ENCODE results near the gene MAP2K1. TPM values are rescaled to one million over a fixed set of nuclear protein-coding genes. Genes with fewer than 3 reads are reported as not detected.

The MAP2K1 gene
- total and polyA plus RNA-seq, 2 of the 4 experiments (the other 2 are of a cell fraction): 34.7 to 37.8 TPM

DNA sequence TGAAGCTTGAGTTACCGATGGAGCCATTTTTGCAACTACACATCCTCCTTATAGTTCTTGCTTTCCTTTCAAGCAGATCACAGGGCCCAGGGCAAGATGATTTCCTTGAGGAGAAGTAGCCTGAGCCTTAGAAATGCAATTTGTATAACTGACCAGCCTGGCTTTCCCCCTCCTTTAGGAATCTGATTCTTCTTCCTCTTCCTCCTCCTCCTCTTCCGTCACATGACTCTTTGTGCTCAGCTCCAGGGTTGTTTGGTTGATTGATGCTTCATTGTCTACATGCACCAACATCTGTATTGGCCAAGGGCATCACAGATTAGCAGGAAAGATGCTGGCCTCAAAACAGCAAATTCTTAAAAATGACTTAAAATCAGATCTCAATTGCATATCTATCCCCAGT is 107.5 kb downstream of the MAP2K1 start:
- peaks cover 18% of the 10 kb centered on the region for H4K20me1 ChIP-seq (ENCODE audit: insufficient read depth, low read length)
- H2BK15ac ChIP-seq (ENCODE audit: low read depth, low read length): no peak overlapping the region
- no peak overlapping the region for H3K9ac ChIP-seq (ENCODE audit: low read depth, low read length)
- no peak overlapping the region for H2AK5ac ChIP-seq (ENCODE audit: low read depth, low read length)
- TF ChIP-seq CTCF (conservative IDR thresholded peaks at IDR 0.05; ENCODE audit: low read depth, low read length) (no peak), MAFK (IDR thresholded peaks at IDR 0.05; ENCODE audit: low read depth, low read length) (no peak), POLR2A (IDR thresholded peaks at IDR 0.05; ENCODE audit: low read depth, low read length) (no peak), SMC3 (IDR thresholded peaks at IDR 0.05; ENCODE audit: low read depth, low read length) (no peak)
- TF ChIP-seq, protein P1, sequence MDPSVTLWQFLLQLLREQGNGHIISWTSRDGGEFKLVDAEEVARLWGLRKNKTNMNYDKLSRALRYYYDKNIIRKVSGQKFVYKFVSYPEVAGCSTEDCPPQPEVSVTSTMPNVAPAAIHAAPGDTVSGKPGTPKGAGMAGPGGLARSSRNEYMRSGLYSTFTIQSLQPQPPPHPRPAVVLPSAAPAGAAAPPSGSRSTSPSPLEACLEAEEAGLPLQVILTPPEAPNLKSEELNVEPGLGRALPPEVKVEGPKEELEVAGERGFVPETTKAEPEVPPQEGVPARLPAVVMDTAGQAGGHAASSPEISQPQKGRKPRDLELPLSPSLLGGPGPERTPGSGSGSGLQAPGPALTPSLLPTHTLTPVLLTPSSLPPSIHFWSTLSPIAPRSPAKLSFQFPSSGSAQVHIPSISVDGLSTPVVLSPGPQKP (IDR thresholded peaks at IDR 0.05; ENCODE audit: borderline replicate concordance, low read depth, low read length): no peak
- H3K23ac ChIP-seq (ENCODE audit: low read depth, low read length): no peak overlapping the region
- dilution Hi-C loops (cut with HindIII; ENCODE audit: low sequenced_read_pairs, unreplicated experiment): no loop called here
- in situ Hi-C loops (cut with MboI; ENCODE audit: low sequenced_read_pairs): loop anchor here (5.0 to 25.0 kb wide), 2 partner anchors 107 to 582 kb away; partner anchors contain the start of gene MAP2K1
- H3K56ac ChIP-seq (ENCODE audit: extremely low read depth, insufficient read depth, low read length): no peak overlapping the region
- H3K4ac ChIP-seq (ENCODE audit: low read depth, low read length): no peak overlapping the region
- WGBS, 2 experiments (ENCODE audit: extremely low coverage in 2 of 2, insufficient read length in 1 of 2): 80% methylated on average over 1 of the region's 2 CpGs; no CpG with 5 or more reads in 1 of the 2 experiments
- H3K27me3 ChIP-seq (ENCODE audit: control insufficient read depth, insufficient read depth, low read length): no peaks in the 10 kb centered on the region
- no peak overlapping the region for H4K91ac ChIP-seq (ENCODE audit: insufficient read depth, low read depth, low read length)
- no peak overlapping the region for H2BK20ac ChIP-seq (ENCODE audit: low read depth, low read length)
- peaks cover 15 to 31% of the 10 kb centered on the region in 2 experiments for H3K79me1 ChIP-seq (ENCODE audit: low read depth in 1 of 2, low read length in 2 of 2)
- H4K5ac ChIP-seq (ENCODE audit: low read depth, low read length): no peak overlapping the region
- BruUV-seq (replicated peaks): no TSS peak
- DNase-seq: no peak
- H3K4me3 ChIP-seq (ENCODE audit: insufficient read depth, low read depth, low read length): no peak overlapping the region
- ChIA-PET POLR2A (ENCODE audit: unreplicated experiment) (no interaction called here), CTCF (no interaction called here)
- H4K8ac ChIP-seq (ENCODE audit: low read depth in 2 of 2, low read length in 2 of 2): no peak overlapping the region
- intact Hi-C loops (cut with micrococcal nuclease): no loop called here
- no peak overlapping the region for H2AFZ ChIP-seq (replicated peaks; ENCODE audit: low read length, poor library complexity)
- H3K4me1 ChIP-seq (ENCODE audit: control insufficient read depth, insufficient read depth, low read length): no peaks in the 10 kb centered on the region; the same call in 1 of the 2 replicates
- no peak overlapping the region for H3K14ac ChIP-seq (replicated peaks; ENCODE audit: low read depth, low read length)
- H2AK9ac ChIP-seq (replicated peaks; ENCODE audit: low read depth, low read length, poor library complexity): no peak overlapping the region
- no peaks in the 10 kb centered on the region for H3K9me3 ChIP-seq (ENCODE audit: control insufficient read depth, insufficient read depth, low read length)
- H3K4me2 ChIP-seq (ENCODE audit: low read depth, low read length): no peak overlapping the region
- no peaks in the 10 kb centered on the region; the same call in 1 of the 2 replicates for H3K9me1 ChIP-seq (ENCODE audit: insufficient read depth, low read length)
- no peak overlapping the region for H2BK120ac ChIP-seq (ENCODE audit: low read depth, low read length)
- H3K18ac ChIP-seq (ENCODE audit: low read depth, low read length): no peak overlapping the region
- no peak overlapping the region for H2BK5ac ChIP-seq (ENCODE audit: low read depth, low read length, poor library complexity, severe bottlenecking)
- H3K36me3 ChIP-seq (ENCODE audit: control insufficient read depth, insufficient read depth, low read length): peaks cover 30% of the 10 kb centered on the region
- no peak for ATAC-seq (ENCODE audit: low read depth)
- H3K27ac ChIP-seq (ENCODE audit: insufficient read depth, low read length): no peak overlapping the region

Measured in IMR-90 (cell line).